Measurements from ENCODE around the gene TSTD1.
"Not testable (repeated sequence)": the region's sequence is repeated elsewhere in the genome, so short reads cannot be mapped to it uniquely, and the experiment has no call there.

TSTD1 gene

GRCh38 chr1:161017181-161017580, 21.6 kb downstream of the TSTD1 start:
- H3K36me3 ChIP-seq (ENCODE audit: insufficient read depth, low read length); H3K27me3 ChIP-seq (ENCODE audit: insufficient read depth, low read length); H3K9ac ChIP-seq (ENCODE audit: low read depth, low read length); H3K9me3 ChIP-seq (ENCODE audit: insufficient read depth, low read depth, low read length); H3K27ac ChIP-seq (ENCODE audit: low read depth, low read length): not testable (repeated sequence)
- peak overlapping the region; percentile 13; the same call in 1 of the 2 replicates for H3K4me3 ChIP-seq (ENCODE audit: low read length)
- peaks cover 44% of the 10 kb centered on the region for H3K4me1 ChIP-seq (ENCODE audit: insufficient read depth, low read length)
- 58% methylated on average over 3 of the region's 7 CpGs for WGBS

GRCh38 chr1:161016683-161017082, 22.1 kb downstream of the TSTD1 start:
- H3K4me3 ChIP-seq (ENCODE audit: low read length); H3K9me3 ChIP-seq (ENCODE audit: insufficient read depth, low read depth, low read length): not testable (repeated sequence)
- WGBS = 83% methylated on average over 1 of the region's 1 CpG

GRCh38 chr1:161013488-161014230, 25.1 kb downstream of the TSTD1 start:
- Histone ChIP-seq H3K9me3 (ENCODE audit: insufficient read depth, low read depth, low read length) (no peaks in the 10 kb centered on the region), H3K36me3 (ENCODE audit: insufficient read depth, low read length) (peaks cover 9% of the 10 kb centered on the region; the same call in 1 of the 2 replicates), H3K9ac (ENCODE audit: low read depth, low read length) (0 out of 2 replicates have a peak overlapping the region, but pooled peaks have one; percentile 0), H3K27ac (ENCODE audit: low read depth, low read length) (peak overlapping the region; percentile 50), H3K4me3 (ENCODE audit: low read length) (peak overlapping the region; percentile 18; the same call in 1 of the 2 replicates), H3K27me3 (ENCODE audit: insufficient read depth, low read length) (no peaks in the 10 kb centered on the region), H3K4me1 (ENCODE audit: insufficient read depth, low read length) (peaks cover 35% of the 10 kb centered on the region)
- 75% methylated on average over 15 of the region's 15 CpGs for WGBS

More at GRCh38 chr1:161016683-161017082, 22.1 kb downstream of the TSTD1 start:
- H3K27ac ChIP-seq (ENCODE audit: low read depth, low read length); H3K9ac ChIP-seq (ENCODE audit: low read depth, low read length); H3K27me3 ChIP-seq (ENCODE audit: insufficient read depth, low read length); H3K36me3 ChIP-seq (ENCODE audit: insufficient read depth, low read length): not testable (repeated sequence)
- H3K4me1 ChIP-seq (ENCODE audit: insufficient read depth, low read length) = peaks cover 44% of the 10 kb centered on the region

- Histone ChIP-seq H3K4me3 (ENCODE audit: low read length) (no peak overlapping the region), H3K9me3 (ENCODE audit: insufficient read depth, low read depth, low read length) (no peaks in the 10 kb centered on the region), H3K27ac (ENCODE audit: low read depth, low read length) (peak overlapping the region; percentile 48), H3K4me1 (ENCODE audit: insufficient read depth, low read length) (peaks cover 29% of the 10 kb centered on the region), H3K9ac (ENCODE audit: low read depth, low read length) (no peak overlapping the region), H3K27me3 (ENCODE audit: insufficient read depth, low read length) (no peaks in the 10 kb centered on the region), H3K36me3 (ENCODE audit: insufficient read depth, low read length) (peaks cover 13% of the 10 kb centered on the region; the same call in 1 of the 2 replicates)
Observed at GRCh38 chr1:161013131-161013487, 25.7 kb downstream of the TSTD1 start.

DNA sequence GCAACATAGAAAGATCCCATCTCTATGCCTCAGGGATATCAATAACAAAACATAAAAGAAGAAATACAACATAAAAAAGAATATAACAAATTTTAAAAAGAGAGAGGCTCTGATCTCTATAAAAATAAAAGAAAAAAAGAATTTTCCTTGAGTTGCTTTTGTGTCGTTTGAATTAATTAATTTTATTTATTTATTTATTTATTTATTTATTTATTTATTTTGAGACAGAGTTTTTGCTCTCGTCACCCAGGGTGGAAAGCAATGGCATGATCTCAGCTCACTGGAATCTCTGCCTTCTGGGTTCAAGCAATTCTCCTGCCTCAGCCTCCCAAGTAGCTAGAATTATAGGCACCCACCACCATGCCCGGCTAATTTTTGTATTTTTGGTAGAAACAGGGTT, 26.3 kb downstream of the TSTD1 start:
- no peaks in the 10 kb centered on the region for H3K27me3 ChIP-seq (ENCODE audit: insufficient read depth, low read length)

GRCh38 chr1:161009602-161010211, 29.1 kb downstream of the TSTD1 start:
- H3K4me1 ChIP-seq (ENCODE audit: insufficient read depth, low read length) = peaks cover 18% of the 10 kb centered on the region
- H3K9me3 ChIP-seq (ENCODE audit: insufficient read depth, low read depth, low read length) = no peaks in the 10 kb centered on the region
- H3K9ac ChIP-seq (ENCODE audit: low read depth, low read length) = no peak overlapping the region
- no peak overlapping the region for H3K27ac ChIP-seq (ENCODE audit: low read depth, low read length)
- 94% methylated on average over 7 of the region's 7 CpGs for WGBS
- peaks cover 18% of the 10 kb centered on the region for H3K36me3 ChIP-seq (ENCODE audit: insufficient read depth, low read length)
- no peaks in the 10 kb centered on the region for H3K27me3 ChIP-seq (ENCODE audit: insufficient read depth, low read length)
- H3K4me3 ChIP-seq (ENCODE audit: low read length) = no peak overlapping the region

More for the DNA sequence above, 26.3 kb downstream of the TSTD1 start:
- Histone ChIP-seq H3K4me3 (ENCODE audit: low read length) (no peak overlapping the region), H3K4me1 (ENCODE audit: insufficient read depth, low read length) (peaks cover 22% of the 10 kb centered on the region), H3K36me3 (ENCODE audit: insufficient read depth, low read length) (peaks cover 18% of the 10 kb centered on the region), H3K27ac (ENCODE audit: low read depth, low read length) (no peak overlapping the region), H3K9ac (ENCODE audit: low read depth, low read length) (no peak overlapping the region), H3K9me3 (ENCODE audit: insufficient read depth, low read depth, low read length) (no peaks in the 10 kb centered on the region)
- WGBS = 97% methylated on average over 2 of the region's 3 CpGs

GRCh38 chr1:161008869-161009510, 29.8 kb downstream of the TSTD1 start:
- Histone ChIP-seq H3K9ac (ENCODE audit: low read depth, low read length) (no peak overlapping the region), H3K27me3 (ENCODE audit: insufficient read depth, low read length) (no peaks in the 10 kb centered on the region), H3K4me3 (ENCODE audit: low read length) (no peak overlapping the region), H3K27ac (ENCODE audit: low read depth, low read length) (no peak overlapping the region), H3K4me1 (ENCODE audit: insufficient read depth, low read length) (peaks cover 13% of the 10 kb centered on the region), H3K9me3 (ENCODE audit: insufficient read depth, low read depth, low read length) (no peaks in the 10 kb centered on the region), H3K36me3 (ENCODE audit: insufficient read depth, low read length) (peaks cover 16% of the 10 kb centered on the region)
- WGBS = 85% methylated on average over 2 of the region's 4 CpGs

DNA sequence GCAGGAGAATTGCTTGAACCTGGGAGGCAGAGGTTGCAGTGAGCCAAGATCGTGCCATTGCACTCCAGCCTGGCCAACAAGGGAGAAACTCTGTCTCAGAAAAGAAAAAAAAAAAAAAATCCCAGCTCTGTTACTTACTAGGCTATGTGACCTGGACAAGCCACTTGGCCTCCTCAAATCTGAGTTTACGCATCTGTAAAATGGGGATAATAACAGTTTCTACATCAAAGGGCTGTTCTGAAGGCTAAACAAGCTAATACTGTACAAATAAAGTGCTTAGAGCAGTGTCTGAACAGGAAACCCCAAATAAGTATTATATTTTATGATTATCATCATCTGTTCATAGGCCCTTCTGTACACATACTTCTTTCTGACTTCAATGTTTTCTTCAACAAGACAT, 31.4 kb downstream of the TSTD1 start:
- Histone ChIP-seq H3K4me1 (ENCODE audit: insufficient read depth, low read length) (no peaks in the 10 kb centered on the region), H3K9ac (ENCODE audit: low read depth, low read length) (no peak overlapping the region), H3K27ac (ENCODE audit: low read depth, low read length) (no peak overlapping the region), H3K36me3 (ENCODE audit: insufficient read depth, low read length) (peaks cover 17% of the 10 kb centered on the region), H3K4me3 (ENCODE audit: low read length) (no peak overlapping the region), H3K9me3 (ENCODE audit: insufficient read depth, low read depth, low read length) (no peaks in the 10 kb centered on the region), H3K27me3 (ENCODE audit: insufficient read depth, low read length) (no peaks in the 10 kb centered on the region)
- WGBS = 100% methylated on average over 1 of the region's 2 CpGs

DNA sequence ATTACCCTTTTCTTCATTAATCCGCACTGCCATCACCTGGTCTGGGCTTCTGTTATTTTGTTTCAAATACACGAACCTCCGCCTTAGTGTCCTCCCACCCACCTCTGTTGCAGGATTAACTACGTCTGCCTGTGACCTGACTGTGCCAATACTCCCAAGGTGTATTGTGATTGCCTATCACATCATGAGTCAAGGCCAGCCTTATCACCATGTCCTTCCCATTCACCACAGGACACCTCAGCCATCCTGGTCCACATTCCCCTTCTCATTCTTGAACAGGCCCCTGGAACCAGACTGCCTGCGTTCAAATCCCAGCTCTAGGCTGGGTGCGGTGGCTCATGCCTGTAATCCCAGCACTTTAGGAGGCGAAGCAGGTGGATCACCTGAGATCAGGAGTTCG, 32.2 kb downstream of the TSTD1 start:
- H3K9ac ChIP-seq (ENCODE audit: low read depth, low read length) = no peak overlapping the region
- H3K4me1 ChIP-seq (ENCODE audit: insufficient read depth, low read length) = no peaks in the 10 kb centered on the region
- 91% methylated on average over 8 of the region's 8 CpGs for WGBS
- no peaks in the 10 kb centered on the region for H3K27me3 ChIP-seq (ENCODE audit: insufficient read depth, low read length)
- H3K27ac ChIP-seq (ENCODE audit: low read depth, low read length) = no peak overlapping the region
- peaks cover 22% of the 10 kb centered on the region for H3K36me3 ChIP-seq (ENCODE audit: insufficient read depth, low read length)
- H3K4me3 ChIP-seq (ENCODE audit: low read length) = no peak overlapping the region
- no peaks in the 10 kb centered on the region for H3K9me3 ChIP-seq (ENCODE audit: insufficient read depth, low read depth, low read length)

- Histone ChIP-seq H3K9ac (ENCODE audit: low read depth, low read length) (no peak overlapping the region), H3K27ac (ENCODE audit: low read depth, low read length) (no peak overlapping the region), H3K9me3 (ENCODE audit: insufficient read depth, low read depth, low read length) (no peaks in the 10 kb centered on the region), H3K27me3 (ENCODE audit: insufficient read depth, low read length) (no peaks in the 10 kb centered on the region), H3K4me1 (ENCODE audit: insufficient read depth, low read length) (no peaks in the 10 kb centered on the region), H3K4me3 (ENCODE audit: low read length) (no peak overlapping the region), H3K36me3 (ENCODE audit: insufficient read depth, low read length) (peaks cover 55% of the 10 kb centered on the region)
- WGBS = 95% methylated on average over 5 of the region's 5 CpGs
Observed at GRCh38 chr1:161001525-161001924, 37.2 kb downstream of the TSTD1 start.

GRCh38 chr1:161000736-161001480, 37.9 kb downstream of the TSTD1 start:
- peaks cover 60% of the 10 kb centered on the region for H3K36me3 ChIP-seq (ENCODE audit: insufficient read depth, low read length)
- H3K9me3 ChIP-seq (ENCODE audit: insufficient read depth, low read depth, low read length) = no peaks in the 10 kb centered on the region
- no peaks in the 10 kb centered on the region for H3K4me1 ChIP-seq (ENCODE audit: insufficient read depth, low read length)
- WGBS = 96% methylated on average over 11 of the region's 11 CpGs
- no peak overlapping the region for H3K4me3 ChIP-seq (ENCODE audit: low read length)
- H3K9ac ChIP-seq (ENCODE audit: low read depth, low read length) = no peak overlapping the region
- H3K27ac ChIP-seq (ENCODE audit: low read depth, low read length) = no peak overlapping the region
- H3K27me3 ChIP-seq (ENCODE audit: insufficient read depth, low read length) = no peaks in the 10 kb centered on the region
